ENCODE data around the gene ZNF776.

DNA sequence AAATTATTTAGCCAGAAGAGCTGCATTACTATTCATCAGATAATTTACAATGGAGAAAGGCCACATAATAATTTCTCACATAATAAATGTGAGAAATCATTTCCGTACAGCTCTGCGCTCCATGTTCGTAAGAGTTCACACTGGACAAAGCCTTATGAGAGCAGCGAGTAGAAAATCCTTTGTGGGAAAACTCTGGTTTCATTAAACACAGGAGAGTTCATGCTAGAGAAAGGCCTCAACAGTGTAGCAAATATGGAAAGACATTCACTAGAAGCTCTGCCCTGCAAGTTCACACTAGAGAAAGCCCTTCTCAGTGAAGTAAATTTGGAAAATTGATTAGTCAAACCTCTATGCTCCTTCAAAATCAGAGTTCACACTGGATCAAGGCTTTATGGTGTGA lies 8.4 kb downstream of the ZNF776 start:
- TF ChIP-seq, protein P1, sequence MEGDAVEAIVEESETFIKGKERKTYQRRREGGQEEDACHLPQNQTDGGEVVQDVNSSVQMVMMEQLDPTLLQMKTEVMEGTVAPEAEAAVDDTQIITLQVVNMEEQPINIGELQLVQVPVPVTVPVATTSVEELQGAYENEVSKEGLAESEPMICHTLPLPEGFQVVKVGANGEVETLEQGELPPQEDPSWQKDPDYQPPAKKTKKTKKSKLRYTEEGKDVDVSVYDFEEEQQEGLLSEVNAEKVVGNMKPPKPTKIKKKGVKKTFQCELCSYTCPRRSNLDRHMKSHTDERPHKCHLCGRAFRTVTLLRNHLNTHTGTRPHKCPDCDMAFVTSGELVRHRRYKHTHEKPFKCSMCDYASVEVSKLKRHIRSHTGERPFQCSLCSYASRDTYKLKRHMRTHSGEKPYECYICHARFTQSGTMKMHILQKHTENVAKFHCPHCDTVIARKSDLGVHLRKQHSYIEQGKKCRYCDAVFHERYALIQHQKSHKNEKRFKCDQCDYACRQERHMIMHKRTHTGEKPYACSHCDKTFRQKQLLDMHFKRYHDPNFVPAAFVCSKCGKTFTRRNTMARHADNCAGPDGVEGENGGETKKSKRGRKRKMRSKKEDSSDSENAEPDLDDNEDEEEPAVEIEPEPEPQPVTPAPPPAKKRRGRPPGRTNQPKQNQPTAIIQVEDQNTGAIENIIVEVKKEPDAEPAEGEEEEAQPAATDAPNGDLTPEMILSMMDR (IDR thresholded peaks at IDR 0.05), result no peak
- no peak for TF ChIP-seq POLR2A (IDR thresholded peaks at IDR 0.05)
